Esophagus muscularis mucosa (tissue), 4 donors: ENCODE results near the gene CREB3.

Experiments
- CTCF ChIP-seq, 3 experiments: fragments of 200-600 bp in 2 of 3; fragments of 450-650 bp in 1 of 3; sonication (generic) in 2 of 3; IDR thresholded peaks; one replicate each; pipeline ENCODE4 v1.5.1; 2017 to 2019; ENCODE audit warnings: antibody characterized with exemption in 3 of 3, mild to moderate bottlenecking in 2 of 3, moderate library complexity in 1 of 3
- EP300 ChIP-seq: sonication (generic); formaldehyde crosslinking; IDR thresholded peaks from one replicate; pipeline ENCODE4 v1.6.1; 2017; ENCODE audit warnings: antibody characterized with exemption
- POLR2A ChIP-seq: fragments of 450-650 bp; IDR thresholded peaks from one replicate; pipeline ENCODE4 v1.6.1; 2017; ENCODE audit warnings: antibody characterized with exemption, moderate library complexity, mild to moderate bottlenecking, low read depth

DNA sequence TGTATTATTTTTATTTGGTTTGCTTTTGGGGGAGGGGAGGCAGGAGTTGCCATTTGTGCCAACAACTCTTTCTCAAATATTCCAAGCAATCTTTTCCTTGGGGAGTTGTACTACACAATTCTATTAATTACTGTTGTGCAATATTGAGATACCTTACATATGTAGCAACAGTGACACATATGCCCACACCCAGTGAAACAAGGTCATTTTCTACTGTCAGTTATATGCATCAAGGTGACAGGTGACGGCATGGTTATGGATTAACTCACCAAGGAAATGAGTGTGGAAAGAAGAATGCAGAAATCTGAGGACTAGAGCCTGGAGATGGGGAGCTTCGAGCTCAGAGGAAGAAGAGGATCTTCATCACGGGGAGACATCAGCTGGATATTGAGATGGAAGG lies 39.5 kb downstream of the CREB3 start:
- no peak for TF ChIP-seq CTCF (IDR thresholded peaks at IDR 0.05)
- no peak for TF ChIP-seq EP300
- no peak for TF ChIP-seq POLR2A
